ENCODE measurements around the gene CSNK1D. TPM values are rescaled to one million over a fixed set of nuclear protein-coding genes. Genes with fewer than 3 reads are reported as not detected.
A peak's percentile ranks its signal among the peaks of the same experiment; 100 is the strongest.

CSNK1D gene
- total and polyA plus RNA-seq, 7 experiments from 2014 or later = 46.1 to 249 (median 170) TPM

GRCh38 chr17:82320140-82320840 lies 46.8 kb upstream of the CSNK1D start:
- Histone ChIP-seq H3K36me3 (ENCODE audit: control insufficient read depth in 2 of 3, insufficient read depth in 3 of 3, low read length in 3 of 3) (peaks cover 0 to 21% (median 0%) of the 10 kb centered on the region in 3 experiments), H3K27me3 (ENCODE audit: control insufficient read depth in 2 of 2, insufficient read depth in 2 of 2, low read length in 2 of 2) (no peaks in the 10 kb centered on the region), H3K27ac (ENCODE audit: low read depth, low read length) (peak overlapping the region; percentile 77), H3K4me3 (ENCODE audit: low read length) (no peak overlapping the region), H3K4me1 (ENCODE audit: control insufficient read depth in 2 of 2, insufficient read depth in 2 of 2, low read length in 2 of 2) (peaks cover 19 to 20% of the 10 kb centered on the region in 2 donors), H3K9me3 (ENCODE audit: control insufficient read depth in 2 of 3, low read length in 3 of 3) (no peaks in the 10 kb centered on the region)
- ATAC-seq = no peak
- Mint-ChIP-seq H3K9me3 (no peaks in the 10 kb centered on the region), H3K27me3 (no peaks in the 10 kb centered on the region), H3K4me1 (peaks cover 8 to 36% (median 18%) of the 10 kb centered on the region in 7 donors), H3K36me3 (peaks cover 0 to 11% (median 0%) of the 10 kb centered on the region in 5 donors), H3K27ac (peak overlapping the region in 5 of 9 donors; percentile 71 to 97 (median 75)), H3K4me3 (peak overlapping the region in 7 of 10 donors; percentile 32 to 87 (median 65))
- CTCF ChIA-PET = interaction anchor here (0.9 to 3.4 kb wide), 7 partner anchors 13 to 114 kb away, joined by 3 to 57 read pairs (median 5); no protein-coding TSS in a partner anchor
- intact Hi-C loops (cut with micrococcal nuclease) = loop anchor here (2.0 kb wide), 2 partner anchors 75 to 193 kb away; no protein-coding TSS in a partner anchor
- POLR2A ChIA-PET = interaction anchor here (0.5 to 5.3 kb wide), 7 partner anchors 14 to 276 kb away, joined by 3 to 34 read pairs (median 5); no protein-coding TSS in a partner anchor
- no peak for DNase-seq

GRCh38 chr17:82319619-82320062 lies 46.1 kb upstream of the CSNK1D start:
- Mint-ChIP-seq H3K4me1 (peaks cover 8 to 31% (median 16%) of the 10 kb centered on the region in 7 donors), H3K4me3 (no peak overlapping the region), H3K27ac (no peak overlapping the region), H3K9me3 (no peaks in the 10 kb centered on the region), H3K36me3 (peaks cover 0 to 11% (median 0%) of the 10 kb centered on the region in 5 donors), H3K27me3 (no peaks in the 10 kb centered on the region)
- H3K9me3 ChIP-seq (ENCODE audit: control insufficient read depth in 2 of 3, low read length in 3 of 3) = no peaks in the 10 kb centered on the region
- ChIA-PET POLR2A (interaction anchor here (5.3 kb wide), 1 partner anchor 18 kb away, joined by 34 read pairs; no protein-coding TSS in a partner anchor), CTCF (interaction anchor here (1.0 kb wide), 1 partner anchor 114 kb away, joined by 3 read pairs; no protein-coding TSS in a partner anchor)
- H3K27ac ChIP-seq (ENCODE audit: low read depth, low read length) = no peak overlapping the region
- intact Hi-C loops (cut with micrococcal nuclease) = loop anchor here (2.0 kb wide), 2 partner anchors 75 to 193 kb away; no protein-coding TSS in a partner anchor
- ATAC-seq (no peak), DNase-seq (no peak)
- H3K36me3 ChIP-seq (ENCODE audit: control insufficient read depth in 2 of 3, insufficient read depth in 3 of 3, low read length in 3 of 3) = peaks cover 0 to 26% (median 0%) of the 10 kb centered on the region in 3 experiments
- H3K4me1 ChIP-seq (ENCODE audit: control insufficient read depth in 2 of 2, insufficient read depth in 2 of 2, low read length in 2 of 2) = peaks cover 20% of the 10 kb centered on the region in 2 donors
- no peaks in the 10 kb centered on the region for H3K27me3 ChIP-seq (ENCODE audit: control insufficient read depth in 2 of 2, insufficient read depth in 2 of 2, low read length in 2 of 2)
- H3K4me3 ChIP-seq (ENCODE audit: low read length) = no peak overlapping the region

- CTCF ChIA-PET = interaction anchor here (1.0 kb wide), 1 partner anchor 113 kb away, joined by 3 read pairs; no protein-coding TSS in a partner anchor
- DNase-seq (no peak), ATAC-seq (no peak)
- H3K9me3 Mint-ChIP-seq = no peaks in the 10 kb centered on the region
- H3K36me3 Mint-ChIP-seq = peaks cover 0 to 12% (median 0%) of the 10 kb centered on the region in 5 donors
- Histone ChIP-seq H3K9me3 (ENCODE audit: control insufficient read depth in 2 of 3, low read length in 3 of 3) (no peaks in the 10 kb centered on the region), H3K27me3 (ENCODE audit: control insufficient read depth in 2 of 2, insufficient read depth in 2 of 2, low read length in 2 of 2) (no peaks in the 10 kb centered on the region), H3K4me3 (ENCODE audit: low read length) (no peak overlapping the region), H3K4me1 (ENCODE audit: control insufficient read depth in 2 of 2, insufficient read depth in 2 of 2, low read length in 2 of 2) (peaks cover 20% of the 10 kb centered on the region in 2 donors), H3K27ac (ENCODE audit: low read depth, low read length) (no peak overlapping the region), H3K36me3 (ENCODE audit: control insufficient read depth in 2 of 3, insufficient read depth in 3 of 3, low read length in 3 of 3) (peaks cover 0 to 33% (median 0%) of the 10 kb centered on the region in 3 experiments)
- POLR2A ChIA-PET = interaction anchor here (5.3 kb wide), 1 partner anchor 17 kb away, joined by 34 read pairs; no protein-coding TSS in a partner anchor
- no peak overlapping the region for H3K27ac Mint-ChIP-seq
- no peak overlapping the region for H3K4me3 Mint-ChIP-seq
- H3K27me3 Mint-ChIP-seq = no peaks in the 10 kb centered on the region
- peaks cover 10 to 30% (median 14%) of the 10 kb centered on the region in 7 donors for H3K4me1 Mint-ChIP-seq
- intact Hi-C loops (cut with micrococcal nuclease) = no loop called here
These were observed 45.5 kb upstream of the CSNK1D start for GRCh38 chr17:82318772-82319606.

GRCh38 chr17:82318169-82318498 lies 44.6 kb upstream of the CSNK1D start:
- H3K4me3 Mint-ChIP-seq = no peak overlapping the region
- POLR2A ChIA-PET = interaction anchor here (0.6 to 12.6 kb wide), 9 partner anchors 15 to 690 kb away, joined by 3 to 237 read pairs (median 5); partner anchors contain the start of gene SECTM1
- H3K36me3 ChIP-seq (ENCODE audit: control insufficient read depth in 2 of 3, insufficient read depth in 3 of 3, low read length in 3 of 3) = peaks cover 0 to 39% (median 0%) of the 10 kb centered on the region in 3 experiments

GRCh38 chr17:82317394-82318168 lies 44.1 kb upstream of the CSNK1D start, which contains the start of gene CD7:
CD7 (minus strand) TSS chr17:82317608; CDS start chr17:82317495, 113 bp downstream.
- peak within 1 kb of the TSS; percentile 91 for H3K4me3 ChIP-seq (ENCODE audit: low read length)
- peaks cover 0 to 39% (median 0%) of the 10 kb centered on the region in 3 experiments for H3K36me3 ChIP-seq (ENCODE audit: control insufficient read depth in 2 of 3, insufficient read depth in 3 of 3, low read length in 3 of 3)
- peak in 8 of 9 donors; percentile 67 to 77 (median 76) for DNase-seq
- ChIA-PET POLR2A (interaction anchor here (0.6 to 12.6 kb wide), 14 partner anchors 8 to 689 kb away, joined by 3 to 237 read pairs (median 4); partner anchors contain the start of gene SECTM1), CTCF (interaction anchor here (0.7 to 3.5 kb wide), 11 partner anchors 8 to 292 kb away, joined by 3 to 61 read pairs (median 3); partner anchors contain the start of gene SLC16A3)
- Mint-ChIP-seq H3K36me3 (peaks cover 0 to 17% (median 4%) of the 10 kb centered on the region in 5 donors), H3K27me3 (no peaks in the 10 kb centered on the region), H3K9me3 (no peaks in the 10 kb centered on the region), H3K4me1 (peaks cover 17 to 26% (median 19%) of the 10 kb centered on the region in 7 donors), H3K27ac (peak within 1 kb of the TSS in 6 of 9 donors; percentile 66 to 97 (median 90)), H3K4me3 (peak within 1 kb of the TSS in 6 of 10 donors; percentile 88 to 99 (median 97))
- H3K4me1 ChIP-seq (ENCODE audit: control insufficient read depth in 2 of 2, insufficient read depth in 2 of 2, low read length in 2 of 2) = peaks cover 20% of the 10 kb centered on the region in 2 donors
- H3K27ac ChIP-seq (ENCODE audit: low read depth, low read length) = peak within 1 kb of the TSS; percentile 91
- no peaks in the 10 kb centered on the region for H3K9me3 ChIP-seq (ENCODE audit: control insufficient read depth in 2 of 3, low read length in 3 of 3)
- intact Hi-C loops (cut with micrococcal nuclease) = loop anchor here (1.0 to 2.0 kb wide), 6 partner anchors 14 to 79 kb away; partner anchors contain the start of genes CSNK1D (in 1 of the 2) and SECTM1 (in 1 of the 2)
- peak; percentile 83 for ATAC-seq
- H3K27me3 ChIP-seq (ENCODE audit: control insufficient read depth in 2 of 2, insufficient read depth in 2 of 2, low read length in 2 of 2) = no peaks in the 10 kb centered on the region

More at GRCh38 chr17:82318169-82318498, 44.6 kb upstream of the CSNK1D start:
- peak in 1 of 9 donors; percentile 7 for DNase-seq
- H3K9me3 Mint-ChIP-seq = no peaks in the 10 kb centered on the region
- H3K36me3 Mint-ChIP-seq = peaks cover 0 to 17% (median 4%) of the 10 kb centered on the region in 5 donors
- no peaks in the 10 kb centered on the region for H3K9me3 ChIP-seq (ENCODE audit: control insufficient read depth in 2 of 3, low read length in 3 of 3)
- intact Hi-C loops (cut with micrococcal nuclease) = no loop called here
- peak overlapping the region; percentile 91 for H3K27ac ChIP-seq (ENCODE audit: low read depth, low read length)
- no peaks in the 10 kb centered on the region for H3K27me3 Mint-ChIP-seq
- no peak overlapping the region for H3K4me3 ChIP-seq (ENCODE audit: low read length)
- ATAC-seq = no peak
- no peaks in the 10 kb centered on the region for H3K27me3 ChIP-seq (ENCODE audit: control insufficient read depth in 2 of 2, insufficient read depth in 2 of 2, low read length in 2 of 2)
- CTCF ChIA-PET = interaction anchor here (0.7 to 3.5 kb wide), 3 partner anchors 18 to 117 kb away, joined by 3 to 61 read pairs (median 3); no protein-coding TSS in a partner anchor
- peaks cover 20% of the 10 kb centered on the region in 2 donors for H3K4me1 ChIP-seq (ENCODE audit: control insufficient read depth in 2 of 2, insufficient read depth in 2 of 2, low read length in 2 of 2)
- no peak overlapping the region for H3K27ac Mint-ChIP-seq
- peaks cover 17 to 30% (median 19%) of the 10 kb centered on the region in 7 donors for H3K4me1 Mint-ChIP-seq
